GF-D8 (cell line): Measurements from ENCODE around the gene ALPG.
"Not testable (repeated sequence)": the region's sequence is repeated elsewhere in the genome, so short reads cannot be mapped to it uniquely, and the experiment has no call there.

Experiments used
- DNase-seq: peaks from one replicate; lab custom pipeline; 2025; lab: John Stamatoyannopoulos, UW

The ALPG gene

DNA sequence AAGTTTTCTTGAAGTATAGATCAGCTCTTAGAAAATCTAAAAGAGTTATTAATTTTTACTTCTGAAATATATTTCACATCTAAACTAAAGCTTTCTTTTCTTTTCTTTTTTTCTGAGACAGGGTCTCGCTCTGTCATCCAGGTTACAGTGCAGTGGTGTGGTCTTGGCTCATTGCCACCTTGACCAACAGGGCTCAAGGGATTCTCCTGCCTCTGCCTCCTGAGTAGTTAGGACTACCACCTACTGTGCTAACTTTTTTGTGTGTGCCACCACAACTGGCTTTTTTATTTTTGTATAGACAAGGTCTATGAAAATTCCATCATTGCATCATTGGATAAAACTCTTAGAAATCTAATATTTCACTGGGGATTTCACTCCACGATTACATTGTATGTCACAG, 10.0 kb upstream of the ALPG start:
- DNase-seq = no peak

DNA sequence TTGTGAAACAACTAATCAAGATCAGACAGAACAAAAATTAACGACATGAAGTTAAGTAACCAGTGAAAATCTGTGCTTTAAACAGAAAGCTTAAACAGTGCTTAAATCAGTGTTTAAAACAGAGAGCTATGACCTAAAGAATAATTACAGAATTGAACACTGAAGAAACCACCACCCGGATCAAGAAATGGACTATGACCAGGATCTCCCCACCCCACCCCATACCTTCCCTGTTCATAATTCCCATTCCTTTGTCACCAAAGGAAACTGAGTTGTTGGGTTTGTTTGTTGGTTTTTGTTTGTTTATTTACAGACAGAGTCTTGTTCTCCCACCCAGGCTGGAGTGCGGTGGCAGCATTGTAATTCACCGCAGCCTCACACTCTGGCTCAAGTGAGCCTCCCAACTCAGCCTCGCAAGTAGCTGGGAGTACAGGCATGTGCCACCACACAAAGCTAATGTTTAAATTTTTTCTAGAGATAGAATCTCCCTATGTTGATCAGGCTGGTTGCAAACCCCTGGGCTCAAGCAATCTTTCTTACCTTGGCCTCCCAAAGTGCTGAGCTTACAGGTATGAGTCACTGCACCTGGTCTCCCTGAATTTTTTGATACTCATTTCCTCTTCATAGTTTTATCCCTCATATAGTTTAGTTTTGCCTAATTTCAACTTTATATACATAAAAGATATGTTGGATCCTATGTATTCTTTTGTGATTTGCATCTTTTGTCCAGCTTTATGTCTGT, 8.2 kb upstream of the ALPG start:
- no peak for DNase-seq

DNA sequence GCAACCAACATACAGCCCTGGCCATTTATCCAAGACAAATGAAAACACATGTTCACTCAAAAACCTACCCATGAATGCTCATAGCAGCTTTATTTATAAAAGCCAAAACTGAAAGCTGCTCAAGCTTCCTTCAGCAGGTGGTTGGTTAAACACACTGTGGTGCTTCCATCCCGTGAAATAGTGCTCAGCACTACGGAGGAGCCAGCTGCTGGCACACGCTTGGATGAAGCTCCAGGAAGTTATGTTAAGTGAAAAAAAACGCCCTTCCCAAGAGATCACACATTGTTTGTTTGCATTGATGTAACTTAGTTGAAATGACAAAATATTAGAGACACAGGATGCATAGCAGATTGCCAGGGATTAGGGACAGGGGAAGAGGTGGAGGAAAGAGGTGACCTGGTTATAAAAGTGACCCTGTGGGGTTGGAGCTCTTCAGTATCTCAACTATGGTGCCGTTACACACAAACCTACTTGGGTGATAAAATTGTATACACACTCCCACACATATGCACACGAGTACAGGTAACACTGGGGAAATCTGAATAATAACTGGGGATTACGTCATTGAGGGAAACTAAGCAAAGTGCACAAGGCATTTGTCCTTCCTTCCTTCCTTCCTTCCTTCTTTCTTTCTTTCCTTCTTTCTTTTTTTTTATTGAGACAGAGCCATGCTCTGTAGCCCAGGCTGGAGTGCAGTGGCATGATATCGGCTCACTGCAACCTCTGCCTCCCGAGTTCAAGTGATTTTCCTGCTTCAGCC, 6.2 kb upstream of the ALPG start:
- no peak for DNase-seq

DNA sequence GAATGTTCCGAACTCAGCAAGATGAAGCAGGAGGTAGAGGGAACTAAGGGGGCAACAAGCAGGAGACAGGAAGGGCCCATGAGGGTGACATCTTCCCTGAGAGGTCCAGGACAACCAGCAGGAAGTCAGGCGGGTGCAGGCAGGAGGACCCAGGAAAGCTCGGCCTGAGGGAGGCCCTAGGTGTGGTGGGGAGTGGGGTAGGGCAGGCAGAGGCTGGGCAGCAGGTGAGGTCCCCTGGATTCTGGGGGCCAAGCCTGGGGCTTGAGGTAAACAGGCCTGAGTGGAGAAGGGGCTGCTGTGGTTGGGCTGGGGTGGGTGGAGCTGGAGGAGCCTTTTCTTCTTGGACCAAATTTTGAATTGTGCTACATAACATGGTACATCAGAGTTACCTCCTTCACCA, 4.1 kb upstream of the ALPG start:
- no peak for DNase-seq

DNA sequence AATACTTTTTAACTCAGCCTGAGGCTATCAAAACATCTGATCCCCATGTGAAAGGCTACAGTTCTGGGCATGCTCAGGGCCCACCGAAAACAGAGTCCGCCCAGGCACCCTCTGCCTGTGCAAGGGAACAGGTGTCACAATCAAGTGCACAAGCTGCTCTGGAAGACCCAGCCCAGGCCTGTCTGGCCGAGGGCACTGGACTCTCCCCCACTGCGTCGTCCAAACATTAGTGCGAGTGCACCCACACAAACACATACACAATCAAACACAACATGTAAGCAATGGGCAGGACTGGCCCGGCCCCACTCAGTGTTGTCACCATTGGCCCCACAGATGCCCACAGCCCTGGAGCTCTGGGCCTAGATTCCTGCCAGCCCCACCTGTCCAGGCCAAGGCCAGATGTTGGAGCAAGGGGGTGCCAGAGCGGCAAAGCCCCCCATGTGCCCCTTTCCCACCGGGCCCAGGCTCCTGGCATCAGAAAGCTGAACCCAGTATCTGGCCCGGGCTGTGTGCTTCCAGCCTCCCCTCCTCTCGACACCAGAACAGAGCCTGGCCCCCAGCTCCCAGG, 617 bp upstream of the ALPG start:
- DNase-seq = no peak

DNA sequence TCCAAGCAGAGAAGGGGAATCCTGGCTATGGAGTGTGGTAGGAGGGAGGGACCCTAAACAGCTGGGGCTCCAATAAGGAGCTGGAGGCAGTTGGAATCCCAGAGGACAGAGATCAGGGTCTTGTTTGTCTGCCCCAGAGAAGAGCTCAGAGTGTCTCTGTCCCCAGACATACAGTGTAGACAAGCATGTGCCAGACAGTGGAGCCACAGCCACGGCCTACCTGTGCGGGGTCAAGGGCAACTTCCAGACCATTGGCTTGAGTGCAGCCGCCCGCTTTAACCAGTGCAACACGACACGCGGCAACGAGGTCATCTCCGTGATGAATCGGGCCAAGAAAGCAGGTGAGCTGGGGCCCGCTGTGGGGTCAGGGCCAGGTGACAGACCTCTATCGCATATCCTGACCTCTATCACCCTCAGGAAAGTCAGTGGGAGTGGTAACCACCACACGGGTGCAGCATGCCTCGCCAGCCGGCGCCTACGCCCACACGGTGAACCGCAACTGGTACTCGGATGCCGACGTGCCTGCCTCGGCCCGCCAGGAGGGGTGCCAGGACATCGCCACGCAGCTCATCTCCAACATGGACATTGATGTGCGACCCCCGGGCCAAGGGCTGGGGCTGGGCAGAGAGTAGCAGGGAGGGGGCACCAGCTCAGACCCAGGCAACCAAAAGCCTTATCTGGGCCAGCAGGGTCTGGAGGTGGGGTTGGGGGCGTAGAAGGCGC, 945 bp downstream of the ALPG start:
- not testable (repeated sequence) for DNase-seq

DNA sequence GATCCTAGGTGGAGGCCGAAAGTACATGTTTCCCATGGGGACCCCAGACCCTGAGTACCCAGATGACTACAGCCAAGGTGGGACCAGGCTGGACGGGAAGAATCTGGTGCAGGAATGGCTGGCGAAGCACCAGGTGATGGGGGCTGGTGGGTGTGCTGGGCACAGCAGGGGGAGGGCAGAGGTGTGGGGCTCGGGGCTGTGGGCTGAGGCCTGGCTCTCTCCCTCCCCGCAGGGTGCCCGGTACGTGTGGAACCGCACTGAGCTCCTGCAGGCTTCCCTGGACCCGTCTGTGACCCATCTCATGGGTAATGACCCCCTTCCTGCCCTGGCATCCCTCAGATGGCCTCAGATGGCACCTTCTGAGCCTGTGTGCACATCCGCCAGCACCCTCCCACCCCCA, 1.6 kb downstream of the ALPG start:
- DNase-seq = not testable (repeated sequence)

DNA sequence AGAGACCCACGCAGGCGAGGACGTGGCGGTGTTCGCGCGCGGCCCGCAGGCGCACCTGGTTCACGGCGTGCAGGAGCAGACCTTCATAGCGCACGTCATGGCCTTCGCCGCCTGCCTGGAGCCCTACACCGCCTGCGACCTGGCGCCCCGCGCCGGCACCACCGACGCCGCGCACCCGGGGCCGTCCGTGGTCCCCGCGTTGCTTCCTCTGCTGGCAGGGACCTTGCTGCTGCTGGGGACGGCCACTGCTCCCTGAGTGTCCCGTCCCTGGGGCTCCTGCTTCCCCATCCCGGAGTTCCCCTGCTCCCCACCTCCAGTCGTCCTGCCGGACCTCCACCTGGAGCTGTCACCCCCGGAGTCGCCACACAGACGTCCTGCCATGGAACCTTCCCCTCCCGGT, 3.0 kb downstream of the ALPG start:
- DNase-seq = not testable (repeated sequence)

DNA sequence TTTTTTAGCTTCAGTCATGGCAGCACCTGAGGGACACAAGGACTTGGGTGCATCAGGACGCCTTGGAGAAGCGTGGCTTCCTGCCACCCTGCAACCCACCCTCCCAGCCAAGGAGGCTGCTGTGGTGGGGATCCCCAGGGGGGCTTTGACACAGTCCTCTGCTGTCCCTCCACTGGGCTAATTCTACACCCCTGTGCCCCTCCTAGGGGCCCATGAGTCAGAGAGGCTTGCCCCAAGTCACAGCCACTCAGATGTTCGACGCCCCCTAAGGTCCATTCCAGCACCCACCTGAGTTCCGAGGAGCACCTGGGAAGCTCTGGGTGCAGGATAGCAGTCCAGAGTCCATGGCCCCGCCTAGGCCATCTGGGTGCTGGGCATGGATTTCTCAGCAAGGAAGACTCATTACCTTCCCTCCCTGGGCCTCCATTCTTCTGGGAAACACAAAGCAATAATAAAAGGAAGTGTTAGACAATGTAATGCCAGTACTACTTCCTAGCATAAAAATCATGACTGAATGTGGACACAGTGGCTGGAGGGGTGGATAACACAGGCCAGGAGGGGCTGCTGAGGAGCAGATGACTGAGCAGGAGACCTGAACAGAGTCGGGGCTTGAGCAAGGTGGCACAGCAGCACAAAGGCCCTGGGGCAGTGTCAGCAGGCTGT, 3.7 kb downstream of the ALPG start:
- no peak for DNase-seq

DNA sequence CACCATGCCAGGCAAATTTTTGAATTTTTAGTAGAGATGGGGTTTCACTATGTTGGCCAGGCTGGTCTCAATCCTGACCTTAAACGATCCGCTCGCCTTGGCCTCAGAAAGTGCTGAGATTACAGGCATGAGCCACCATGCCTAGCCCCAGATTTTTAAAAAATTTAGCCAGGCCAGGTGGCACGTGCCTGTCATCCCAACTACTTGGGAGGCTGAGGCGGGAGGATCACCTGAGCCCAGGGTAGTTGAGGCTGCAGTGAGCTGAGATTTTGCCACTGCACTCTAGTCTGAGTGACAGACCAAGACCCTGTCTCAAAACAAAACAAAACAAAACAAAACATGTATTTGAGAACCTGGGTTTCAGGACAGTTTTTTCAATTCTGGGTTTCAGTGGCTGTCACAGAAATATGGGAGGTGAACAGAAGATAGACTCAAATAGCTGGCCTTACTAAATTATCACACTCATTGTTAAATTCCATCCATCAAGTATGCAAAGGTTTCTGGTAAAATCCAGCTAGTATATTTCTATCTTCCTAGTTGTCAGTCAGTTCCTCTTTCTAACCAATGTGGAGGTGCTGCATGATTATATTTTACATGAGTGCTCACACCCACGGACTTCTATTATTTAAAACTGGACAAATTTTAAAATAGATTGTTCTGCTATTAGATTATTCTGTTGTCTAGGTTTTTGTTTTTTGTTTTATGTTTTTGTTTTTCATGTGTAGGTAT, 5.4 kb downstream of the ALPG start:
- no peak for DNase-seq

DNA sequence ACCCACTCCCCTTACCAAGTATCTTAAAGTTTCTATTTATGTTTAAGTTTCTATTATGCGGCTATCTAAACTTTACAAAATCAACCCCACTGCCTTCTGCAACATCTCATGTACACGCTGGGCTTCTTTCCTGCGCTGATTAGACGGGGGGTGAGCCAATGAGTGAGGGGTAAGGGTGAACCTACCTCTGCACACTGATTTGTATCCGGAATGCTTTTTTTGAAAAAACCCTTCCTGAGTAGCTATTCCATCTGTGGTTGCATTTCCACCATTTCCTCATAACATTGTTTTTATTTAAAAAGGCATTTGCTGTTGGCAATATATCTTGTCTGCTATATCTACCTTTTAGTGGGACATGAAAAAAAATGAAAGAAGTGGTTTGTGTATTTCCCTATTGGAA, 6.3 kb downstream of the ALPG start:
- DNase-seq = no peak

DNA sequence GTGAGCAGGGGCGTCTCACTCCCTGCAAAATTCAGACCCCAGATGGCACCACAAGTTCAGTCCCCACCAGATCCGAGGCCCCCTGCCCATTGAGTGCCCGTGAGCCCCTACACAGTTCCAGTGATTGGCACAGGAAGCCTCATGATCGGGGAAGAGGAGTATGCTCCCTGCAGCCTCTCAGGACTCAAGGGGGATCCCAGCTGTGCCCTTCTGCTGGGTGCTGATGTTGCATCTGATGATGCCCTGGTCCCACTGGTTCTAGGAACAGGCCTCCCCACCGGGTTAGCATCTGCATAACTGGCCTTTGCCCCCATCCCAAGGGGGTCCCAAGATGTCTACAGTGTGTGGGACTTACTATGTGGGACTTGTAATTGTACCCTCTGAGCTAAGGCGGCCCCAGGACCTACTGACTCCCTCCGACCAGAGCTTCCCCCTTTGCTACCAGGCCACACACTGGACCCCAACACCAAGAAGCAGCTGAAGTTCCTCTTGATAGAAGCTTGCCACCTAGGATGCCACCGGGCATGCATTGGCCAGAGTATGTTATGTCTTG, 8.6 kb downstream of the ALPG start:
- no peak for DNase-seq

DNA sequence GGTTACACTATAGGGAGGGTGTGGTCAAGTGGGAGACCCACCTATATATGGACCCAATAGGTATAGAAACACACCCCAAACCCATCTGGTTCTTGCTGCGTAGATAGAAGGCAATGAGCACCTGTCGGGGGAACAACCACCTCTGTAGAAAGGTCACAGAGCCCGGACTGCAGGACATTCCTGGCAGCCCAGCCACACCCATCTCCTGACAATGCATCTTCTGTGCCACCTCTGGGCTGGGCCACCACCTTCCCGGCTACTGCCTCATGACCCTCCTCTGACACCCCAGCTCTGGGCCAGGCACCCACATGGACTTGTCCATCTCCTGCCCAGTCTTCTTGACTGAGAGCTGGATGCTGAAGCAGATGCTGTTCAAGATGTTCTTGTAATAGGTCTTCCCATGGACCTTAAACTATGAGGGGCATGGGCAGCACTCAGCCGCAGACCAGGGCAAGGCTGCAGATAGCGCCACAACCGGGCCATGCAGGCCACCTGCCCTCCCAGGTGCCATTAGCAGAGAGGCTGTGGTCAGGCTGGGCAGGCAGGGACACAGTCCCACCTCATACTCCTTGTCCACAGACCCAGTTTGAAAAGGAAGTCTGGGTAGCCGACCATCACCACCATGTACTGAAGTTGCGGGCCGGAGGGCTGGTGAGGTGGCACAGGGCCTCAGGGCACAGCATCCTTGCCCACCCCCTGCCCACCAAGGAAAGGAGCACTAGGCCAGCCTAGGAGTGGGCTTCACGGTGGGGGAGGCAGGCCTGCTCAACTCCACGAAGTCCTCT, 9.3 kb downstream of the ALPG start:
- no peak for DNase-seq

DNA sequence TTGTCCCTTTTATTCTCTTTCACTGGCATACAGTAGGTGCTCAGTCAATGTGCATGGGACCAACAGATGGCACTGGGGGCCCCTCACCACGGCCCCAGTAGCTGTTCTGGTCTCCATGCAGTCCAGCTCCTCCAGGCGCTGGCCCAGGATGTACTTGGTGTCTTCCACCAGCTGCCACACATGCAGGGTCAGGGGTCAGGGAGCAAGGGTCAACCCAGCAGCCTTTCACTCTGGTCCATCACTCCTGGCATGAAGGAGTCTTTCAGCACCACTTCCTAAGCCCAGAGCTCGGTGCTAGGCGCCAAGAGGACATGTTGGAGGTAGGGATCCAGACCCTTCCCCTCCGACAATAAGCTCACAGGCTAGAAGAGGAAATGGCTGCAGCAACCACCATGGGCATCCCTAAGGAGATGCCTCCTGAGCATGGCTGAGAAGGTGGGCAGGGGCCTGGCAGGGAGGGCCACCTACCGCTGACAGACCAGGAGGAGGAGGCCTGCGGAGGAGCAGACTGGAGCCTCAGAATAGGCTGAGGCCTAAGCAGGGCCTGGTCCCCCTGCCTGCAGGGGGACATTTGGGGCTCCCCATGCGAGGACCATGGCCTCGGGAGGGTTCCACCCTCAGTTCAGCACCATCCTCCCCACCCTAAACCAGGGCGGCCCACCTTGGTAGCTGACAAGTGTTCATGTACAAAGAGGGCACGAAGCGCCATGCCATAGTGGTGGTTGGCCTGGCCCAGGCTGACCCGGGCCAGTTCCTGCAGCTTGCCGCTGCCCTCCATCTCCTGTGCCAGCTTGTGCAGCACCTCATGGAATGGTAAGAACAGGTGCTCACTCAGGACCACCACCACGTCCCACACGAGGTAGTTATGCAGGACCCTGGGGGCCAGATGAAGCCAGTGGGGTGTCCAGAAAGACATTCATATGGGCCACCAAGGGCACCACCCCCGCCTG, 10.2 kb downstream of the ALPG start:
- no peak for DNase-seq

DNA sequence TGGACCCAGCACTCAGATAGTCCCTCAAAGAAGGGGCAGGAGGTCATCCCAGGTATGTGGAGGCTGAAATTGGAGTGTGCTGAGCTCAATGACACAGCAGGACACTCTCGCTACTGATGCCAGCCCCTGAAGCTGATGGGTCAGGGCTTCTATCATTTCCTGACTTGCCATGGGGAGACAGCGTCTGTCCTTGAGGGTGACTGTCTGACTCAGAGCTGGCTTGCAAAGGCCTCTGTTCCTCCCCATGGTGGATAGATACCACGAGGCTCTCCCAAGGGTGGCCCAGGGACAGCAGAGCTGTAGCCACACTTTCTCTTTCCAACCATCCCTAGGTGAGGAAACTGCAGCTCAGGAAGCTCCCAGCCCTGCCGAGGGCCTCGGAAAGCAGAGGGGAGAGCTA, 10.8 kb downstream of the ALPG start:
- no peak for DNase-seq

DNA sequence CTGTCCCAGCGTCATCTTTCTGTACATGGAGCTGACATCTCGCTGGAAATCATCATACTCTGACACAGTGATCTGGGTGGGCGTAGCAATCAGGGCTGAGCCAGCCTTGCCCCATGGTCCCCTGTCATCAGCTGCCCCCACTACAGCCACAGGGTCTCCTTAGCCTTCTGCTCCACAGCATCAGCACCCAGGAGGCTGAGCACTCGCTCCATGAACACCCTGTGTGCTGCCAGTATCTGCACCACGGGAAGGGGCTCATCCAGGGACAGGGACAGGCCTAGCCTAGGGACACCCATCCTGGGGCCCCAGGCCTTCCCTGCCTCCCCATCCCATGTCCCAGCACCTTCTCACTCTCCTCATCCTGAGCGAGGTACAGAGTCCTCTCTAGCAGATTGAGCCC, 11.4 kb downstream of the ALPG start:
- DNase-seq = no peak

DNA sequence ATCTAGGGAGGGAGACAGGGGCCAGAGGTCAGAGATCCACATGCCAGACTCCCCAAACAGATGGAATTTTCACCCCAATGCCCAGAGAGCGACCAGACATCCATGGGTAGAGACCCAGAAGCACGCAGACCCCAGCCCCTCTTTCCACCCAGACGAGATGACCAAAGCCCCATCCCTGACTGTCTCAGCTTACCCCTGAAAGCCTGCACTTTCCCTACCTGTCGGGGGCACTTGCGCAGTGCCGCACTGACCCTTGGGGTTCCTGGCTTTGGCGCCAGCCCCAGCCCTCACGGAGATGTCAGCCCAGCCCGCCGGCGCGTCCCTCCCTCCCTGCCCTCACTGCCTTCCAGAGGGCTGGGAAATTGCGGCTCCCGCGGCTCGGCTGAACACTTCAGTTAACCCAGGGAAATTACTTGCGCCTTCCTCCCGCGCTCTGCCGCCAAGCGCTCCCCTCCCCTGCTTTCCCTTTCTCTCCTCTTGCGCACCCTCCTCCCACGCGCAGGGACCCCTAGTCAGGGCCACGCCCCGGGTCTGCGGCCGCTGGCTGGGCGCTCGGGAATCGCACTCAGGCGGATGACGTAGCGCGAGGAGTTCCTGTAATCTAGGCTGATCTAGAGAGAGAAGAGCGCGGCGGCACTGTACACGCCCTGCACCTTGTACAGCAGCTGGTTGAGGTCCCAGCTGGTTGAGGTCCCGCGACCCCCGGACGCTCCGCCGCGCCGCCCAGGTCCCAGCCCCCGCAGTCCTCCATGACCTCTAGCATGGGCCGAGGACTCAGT, 12.0 kb downstream of the ALPG start:
- DNase-seq = no peak
